Measurements from ENCODE around the gene DBNDD2.

The DBNDD2 gene

GRCh38 chr20:45433316-45433715 lies 25.2 kb downstream of the DBNDD2 start:
- no peak overlapping the region for H3K4me3 ChIP-seq (ENCODE audit: control insufficient read depth, low read depth, low read length)
- peak; percentile 63 for DNase-seq (ENCODE audit: low read depth)
- TF ChIP-seq CTCF (conservative IDR thresholded peaks at IDR 0.05; ENCODE audit: control insufficient read depth, insufficient read depth, low read depth, low read length): no peak

- H3K4me3 ChIP-seq (ENCODE audit: control insufficient read depth, low read depth, low read length): no peak overlapping the region
- TF ChIP-seq CTCF (conservative IDR thresholded peaks at IDR 0.05; ENCODE audit: control insufficient read depth, insufficient read depth, low read depth, low read length): no peak
- DNase-seq (ENCODE audit: low read depth): no peak
Measured at GRCh38 chr20:45433976-45434375, 25.9 kb downstream of the DBNDD2 start.

GRCh38 chr20:45436732-45437485 lies 28.8 kb downstream of the DBNDD2 start:
- H3K4me3 ChIP-seq (ENCODE audit: control insufficient read depth, low read depth, low read length): peak overlapping the region; percentile 52
- peak; percentile 89 for TF ChIP-seq CTCF (conservative IDR thresholded peaks at IDR 0.05; ENCODE audit: control insufficient read depth, insufficient read depth, low read depth, low read length)
- peak; percentile 75 for DNase-seq (ENCODE audit: low read depth)

GRCh38 chr20:45440424-45440823 lies 32.3 kb downstream of the DBNDD2 start:
- TF ChIP-seq CTCF (conservative IDR thresholded peaks at IDR 0.05; ENCODE audit: control insufficient read depth, insufficient read depth, low read depth, low read length): no peak
- DNase-seq (ENCODE audit: low read depth): no peak
- no peak overlapping the region for H3K4me3 ChIP-seq (ENCODE audit: control insufficient read depth, low read depth, low read length)

- DNase-seq (ENCODE audit: low read depth): no peak
- H3K4me3 ChIP-seq (ENCODE audit: control insufficient read depth, low read depth, low read length): no peak overlapping the region
- TF ChIP-seq CTCF (conservative IDR thresholded peaks at IDR 0.05; ENCODE audit: control insufficient read depth, insufficient read depth, low read depth, low read length): no peak
Measured at GRCh38 chr20:45440891-45441685, 33.0 kb downstream of the DBNDD2 start.

GRCh38 chr20:45441746-45442145 lies 33.7 kb downstream of the DBNDD2 start:
- DNase-seq (ENCODE audit: low read depth): no peak
- H3K4me3 ChIP-seq (ENCODE audit: control insufficient read depth, low read depth, low read length): no peak overlapping the region
- TF ChIP-seq CTCF (conservative IDR thresholded peaks at IDR 0.05; ENCODE audit: control insufficient read depth, insufficient read depth, low read depth, low read length): no peak
